NB4 (cell line): ENCODE results near the gene DIS3L2.

Experiments
- DNase-seq: peaks from one replicate; pipeline ENCODE4 v3.0.0; 2010; ENCODE audit warnings: low read depth
- H3K4me3 ChIP-seq: one replicate; pipeline ENCODE4 v1.5.1; 2011; ENCODE audit warnings: mild to moderate bottlenecking, low read depth, low read length, moderate library complexity
- MYC ChIP-seq: IDR thresholded peaks from 2 replicates; pipeline ENCODE4 v1.6.1; 2011; ENCODE audit warnings: low read depth, low read length
- POLR2A ChIP-seq: IDR thresholded peaks from 2 replicates; pipeline ENCODE4 v1.6.1; 2011; ENCODE audit warnings: mild to moderate bottlenecking; ENCODE audit not compliant: insufficient read length; ENCODE audit errors: extremely low read depth
- TF ChIP-seq, protein P1 (sequence below): IDR thresholded peaks from 2 replicates; pipeline ENCODE4 v1.6.1; 2011; ENCODE audit warnings: low read depth, low read length
- TF ChIP-seq, protein P2 (sequence below): IDR thresholded peaks from one replicate; pipeline ENCODE4 v1.5.1; 2012; ENCODE audit warnings: low read depth, low read length

The DIS3L2 gene

DNA sequence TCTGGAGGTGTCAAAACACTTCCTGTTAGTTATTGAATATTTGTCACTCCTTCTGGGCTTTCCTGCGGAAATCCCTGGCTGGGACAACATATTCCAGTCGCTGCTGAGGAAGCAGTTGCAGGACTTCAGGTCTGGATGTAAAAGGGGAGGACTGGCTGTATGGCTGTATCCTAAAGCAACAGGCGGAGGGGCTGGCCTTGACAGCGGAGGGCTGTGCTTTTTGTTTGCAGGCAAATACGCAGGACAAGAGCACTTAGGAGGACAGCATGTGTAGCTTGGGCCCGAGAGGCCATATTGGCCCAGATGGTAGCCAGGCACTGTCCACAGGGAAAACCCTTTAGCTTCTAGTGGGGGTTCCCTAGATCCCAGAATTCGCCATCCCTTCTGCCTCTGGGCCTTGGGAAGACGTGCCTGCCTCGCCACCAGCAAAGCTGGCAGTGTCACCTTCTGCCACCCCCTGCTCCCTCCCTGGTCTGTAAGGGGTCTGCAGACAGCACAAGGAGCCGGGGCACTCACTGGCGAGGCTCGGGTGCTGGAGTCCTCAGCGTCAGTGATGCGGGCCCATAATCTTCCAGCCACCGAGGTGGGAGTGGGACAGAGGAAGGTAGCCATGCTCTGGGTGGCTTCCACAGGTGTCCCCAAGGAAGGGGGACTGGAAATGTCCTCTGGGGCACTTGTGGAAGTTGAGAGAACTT lies 42.0 kb upstream of the DIS3L2 start:
- H3K4me3 ChIP-seq: no peak overlapping the region
- no peak for TF ChIP-seq MYC
- TF ChIP-seq, protein P1, sequence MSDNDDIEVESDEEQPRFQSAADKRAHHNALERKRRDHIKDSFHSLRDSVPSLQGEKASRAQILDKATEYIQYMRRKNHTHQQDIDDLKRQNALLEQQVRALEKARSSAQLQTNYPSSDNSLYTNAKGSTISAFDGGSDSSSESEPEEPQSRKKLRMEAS: no peak
- TF ChIP-seq, protein P2, sequence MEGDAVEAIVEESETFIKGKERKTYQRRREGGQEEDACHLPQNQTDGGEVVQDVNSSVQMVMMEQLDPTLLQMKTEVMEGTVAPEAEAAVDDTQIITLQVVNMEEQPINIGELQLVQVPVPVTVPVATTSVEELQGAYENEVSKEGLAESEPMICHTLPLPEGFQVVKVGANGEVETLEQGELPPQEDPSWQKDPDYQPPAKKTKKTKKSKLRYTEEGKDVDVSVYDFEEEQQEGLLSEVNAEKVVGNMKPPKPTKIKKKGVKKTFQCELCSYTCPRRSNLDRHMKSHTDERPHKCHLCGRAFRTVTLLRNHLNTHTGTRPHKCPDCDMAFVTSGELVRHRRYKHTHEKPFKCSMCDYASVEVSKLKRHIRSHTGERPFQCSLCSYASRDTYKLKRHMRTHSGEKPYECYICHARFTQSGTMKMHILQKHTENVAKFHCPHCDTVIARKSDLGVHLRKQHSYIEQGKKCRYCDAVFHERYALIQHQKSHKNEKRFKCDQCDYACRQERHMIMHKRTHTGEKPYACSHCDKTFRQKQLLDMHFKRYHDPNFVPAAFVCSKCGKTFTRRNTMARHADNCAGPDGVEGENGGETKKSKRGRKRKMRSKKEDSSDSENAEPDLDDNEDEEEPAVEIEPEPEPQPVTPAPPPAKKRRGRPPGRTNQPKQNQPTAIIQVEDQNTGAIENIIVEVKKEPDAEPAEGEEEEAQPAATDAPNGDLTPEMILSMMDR: no peak
- DNase-seq: no peak

DNA sequence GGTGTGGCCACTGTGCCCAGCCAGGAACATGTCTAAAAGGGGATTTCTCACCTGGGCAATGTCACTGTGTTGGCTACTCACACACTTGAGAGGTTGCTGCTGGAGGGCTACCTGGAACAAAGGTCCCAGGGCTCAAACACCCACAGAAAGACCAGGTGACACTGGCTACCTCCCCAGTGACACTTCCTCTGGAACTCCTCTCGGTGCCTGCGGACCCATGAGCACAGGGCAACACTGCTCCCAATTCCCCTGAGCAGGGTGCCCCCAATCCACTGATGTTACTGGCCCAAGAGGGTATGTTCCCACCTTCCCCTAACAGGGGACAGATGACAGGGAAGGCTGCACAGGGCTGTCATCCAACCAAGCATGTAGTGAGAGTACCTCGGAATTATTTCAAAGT lies 41.1 kb upstream of the DIS3L2 start:
- H3K4me3 ChIP-seq: no peak overlapping the region
- no peak for DNase-seq
- TF ChIP-seq, protein P1: no peak
- TF ChIP-seq POLR2A (no peak), MYC (no peak)
- TF ChIP-seq, protein P2: no peak

DNA sequence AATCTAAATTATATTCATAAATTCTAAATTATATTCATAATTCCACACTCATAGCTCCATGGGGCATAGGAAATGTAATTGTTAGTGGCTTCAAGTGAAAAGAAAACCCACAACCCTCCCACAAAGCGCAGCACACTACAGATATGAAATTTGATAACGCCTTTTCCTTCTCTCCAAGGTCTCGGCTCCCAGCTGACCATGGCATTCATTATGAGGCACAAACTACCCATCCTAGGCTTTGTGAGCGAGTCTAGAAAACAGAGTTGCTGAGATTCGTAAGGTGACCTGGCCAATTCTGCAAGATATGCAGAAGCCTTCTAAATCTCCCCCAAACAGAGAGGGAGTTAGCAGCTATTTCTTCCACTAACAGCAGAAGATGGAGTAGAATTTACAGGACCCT lies 40.7 kb upstream of the DIS3L2 start:
- no peak for DNase-seq
- TF ChIP-seq POLR2A (no peak), MYC (no peak)
- TF ChIP-seq, protein P2: no peak
- TF ChIP-seq, protein P1: no peak
- H3K4me3 ChIP-seq: no peak overlapping the region

DNA sequence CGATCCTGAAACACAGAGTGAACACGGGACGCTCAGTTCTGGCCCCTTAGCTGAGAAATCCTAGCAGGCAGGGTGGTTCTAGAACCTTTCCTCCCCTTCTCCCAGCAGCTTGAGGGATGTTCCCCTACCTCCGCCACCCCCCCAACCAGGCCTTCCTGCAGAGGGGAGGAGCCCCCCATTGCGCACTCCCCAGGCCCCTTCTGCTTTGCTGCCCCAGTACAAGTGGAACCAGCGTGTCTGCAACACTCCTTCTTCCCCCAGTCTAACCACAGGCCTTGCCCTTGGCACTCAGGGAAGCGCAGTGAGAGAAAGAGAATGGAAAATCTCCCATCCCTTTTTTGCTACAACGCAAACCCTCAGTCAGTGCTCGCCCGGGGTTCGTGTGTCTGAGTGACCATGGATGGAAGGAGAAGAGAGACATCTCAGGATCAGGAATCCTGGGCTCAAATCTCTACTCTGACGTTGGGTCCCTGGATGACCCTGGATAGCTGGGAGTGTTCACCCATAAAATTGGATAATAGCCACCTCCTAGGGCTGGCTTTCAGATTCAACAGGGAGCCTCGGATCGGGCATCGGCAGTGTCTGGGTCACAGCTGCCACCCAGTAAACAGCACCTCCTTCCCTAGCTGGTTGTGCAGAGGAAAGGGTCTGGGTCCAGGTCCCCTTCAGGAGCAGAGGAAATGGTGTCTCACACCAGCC lies 39.1 kb upstream of the DIS3L2 start:
- no peak overlapping the region for H3K4me3 ChIP-seq
- no peak for DNase-seq
- TF ChIP-seq POLR2A (no peak), MYC (no peak)
- TF ChIP-seq, protein P1: no peak
- TF ChIP-seq, protein P2: no peak

DNA sequence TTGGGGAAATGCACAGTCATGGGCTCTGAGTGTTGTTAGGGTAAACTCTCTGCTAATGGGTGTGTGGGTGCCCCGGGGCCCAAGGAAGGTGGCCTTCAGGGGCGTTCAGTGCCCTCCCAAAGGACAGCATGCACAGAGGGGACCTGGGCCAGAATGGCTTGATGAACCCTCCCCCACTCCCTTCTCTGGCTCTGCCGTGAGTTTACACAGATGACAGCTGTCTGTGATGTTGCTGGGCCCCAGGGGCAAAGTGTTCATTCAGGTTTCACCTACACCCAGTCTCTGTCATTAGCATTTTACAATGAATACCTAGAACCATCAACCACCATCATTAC lies 38.5 kb upstream of the DIS3L2 start:
- no peak for DNase-seq
- no peak overlapping the region for H3K4me3 ChIP-seq
- TF ChIP-seq MYC: no peak
- TF ChIP-seq, protein P1: no peak
- TF ChIP-seq, protein P2: no peak
